Type B pancreatic cell (in vitro differentiated cells): Measurements from ENCODE around the gene COL5A1. TPM values are rescaled to one million over a fixed set of nuclear protein-coding genes. Genes with fewer than 3 reads are reported as not detected.

ENCODE experiments used
- DNase-seq: peaks from one replicate; pipeline ENCODE4 v3.0.0; 2021; ENCODE audit warnings: mixed read lengths; ENCODE audit not compliant: unreplicated experiment; ENCODE audit errors: extremely low spot score
- H3K27ac Mint-ChIP-seq: 2 replicates; pipeline ENCODE4 v1.8.0; 2021; ENCODE audit warnings: mild to moderate bottlenecking, mixed read lengths
- H3K27me3 Mint-ChIP-seq: 2 replicates; pipeline ENCODE4 v1.8.0; 2021; ENCODE audit warnings: mixed read lengths
- H3K36me3 Mint-ChIP-seq: 2 replicates; pipeline ENCODE4 v1.8.0; 2021; ENCODE audit warnings: mixed read lengths
- H3K4me1 Mint-ChIP-seq: one replicate; pipeline ENCODE4 v1.8.0; 2021; ENCODE audit warnings: mixed read lengths; ENCODE audit not compliant: unreplicated experiment
- H3K4me3 Mint-ChIP-seq: 2 replicates; pipeline ENCODE4 v1.8.0; 2021; ENCODE audit warnings: mild to moderate bottlenecking, mixed read lengths
- H3K9me3 Mint-ChIP-seq: 2 replicates; pipeline ENCODE4 v1.8.0; 2021; ENCODE audit warnings: mixed read lengths
- CTCF ChIP-seq: fragments of 200-600 bp; sonication (generic); conservative IDR thresholded peaks from 2 replicates; pipeline ENCODE4 v1.5.0; 2021; ENCODE audit warnings: antibody characterized with exemption, mild to moderate bottlenecking
- microRNA-seq: library from miRNA; unstranded; fragments of <30 nt; microRNA quantifications from one replicate; pipeline ENCODE4, GENCODE V29; 2020
- total RNA-seq: library from RNA; stranded (reverse); gene quantifications from 2 replicates; pipeline ENCODE4 v1.2.1, GENCODE V29; 2021; ENCODE audit warnings: low replicate concordance

Gene COL5A1
- total RNA-seq, 1 donor from 2014 or later: 112 TPM

GRCh38 chr9:134892820-134893420 is 251.3 kb downstream of the COL5A1 start:
- Mint-ChIP-seq H3K27me3 (peaks cover 9% of the 10 kb centered on the region), H3K36me3 (no peaks in the 10 kb centered on the region), H3K4me1 (peaks cover 6% of the 10 kb centered on the region), H3K4me3 (no peak overlapping the region), H3K9me3 (no peaks in the 10 kb centered on the region), H3K27ac (no peak overlapping the region)
- TF ChIP-seq CTCF: no peak
- peak; percentile 42 for DNase-seq

Small RNAs within 50 kb of the gene (microRNA-seq; reads per million reads assigned to microRNA genes)
- gene MIR3689A (not detected), gene MIR3689B (not detected), gene MIR3689C (not detected), gene MIR3689D1 (not detected), gene MIR3689D2 (not detected), gene MIR3689E (not detected), gene MIR3689F (not detected)

Other genes starting within 250 kb of the COL5A1 start
- not detected in 2 replicates for gene FCN2, start 239.0 kb downstream of the COL5A1 start, total RNA-seq